Endothelial cell of umbilical vein (primary cell): ENCODE data around the gene HDAC10. TPM values are rescaled to one million over a fixed set of nuclear protein-coding genes. Genes with fewer than 3 reads are reported as not detected.

Experiments used
- BruUV-seq: library from RNA; stranded (reverse); fragments of 400-500 nt; replicated peaks from 2 replicates; lab custom pipeline; 2021; lab: Mats Ljungman, UMichigan
- CTCF ChIA-PET: fragments of 300-600, 350-600 bp; sonication (Branson Sonifier 250); formaldehyde crosslinking; loops from one replicate; lab custom pipeline; 2021; ENCODE audit warnings: antibody characterized with exemption, inconsistent platforms; lab: Charles Lee
- POLR2A ChIA-PET: fragments of 300-600, 350-600 bp; sonication (Branson Sonifier 250); formaldehyde crosslinking; loops from one replicate; lab custom pipeline; 2021; ENCODE audit warnings: antibody characterized with exemption, inconsistent platforms; lab: Charles Lee
- DNase-seq: peaks from one replicate; pipeline ENCODE4 v3.0.0-alpha.2; 2011; ENCODE audit warnings: low read depth, low spot score
- FAIRE-seq: peaks from 2 replicates; lab custom pipeline; 2011; peaks lifted over from hg19 to GRCh38; lab: Jason Lieb, UNC
- H2AFZ ChIP-seq: 2 replicates; pipeline ENCODE4 v1.6.0; 2012; ENCODE audit warnings: low read depth, low read length, control low read depth, inconsistent platforms
- H3K27ac ChIP-seq: 2 replicates; pipeline ENCODE4 v1.5.1; 2011; ENCODE audit warnings: low read depth, mild to moderate bottlenecking, control low read depth, low read length, moderate library complexity; ENCODE audit not compliant: insufficient read depth
- H3K27me3 ChIP-seq, 2 experiments: 2 replicates each; pipeline versions ENCODE4 v1.6.0 to v1.6.1; 2011; ENCODE audit warnings: low read length in 2 of 2, mixed read lengths in 1 of 2; ENCODE audit not compliant: control insufficient read depth in 2 of 2, insufficient read depth in 2 of 2
- H3K36me3 ChIP-seq, 2 experiments: 2 replicates in 1 of 2; 3 replicates in 1 of 2; pipeline ENCODE4 v1.5.1; 2011; ENCODE audit warnings: low read length in 2 of 2, mild to moderate bottlenecking in 1 of 2, moderate library complexity in 1 of 2; ENCODE audit not compliant: control insufficient read depth in 2 of 2, insufficient read depth in 2 of 2; ENCODE audit errors: extremely low read depth in 1 of 2
- H3K4me1 ChIP-seq: 3 replicates; pipeline ENCODE4 v1.5.1; 2011; ENCODE audit warnings: mild to moderate bottlenecking, low read length; ENCODE audit not compliant: control insufficient read depth, insufficient read depth; ENCODE audit errors: extremely low read depth
- H3K4me2 ChIP-seq: 2 replicates; pipeline ENCODE4 v1.6.1; 2011; ENCODE audit warnings: low read length, control low read depth, mixed read lengths; ENCODE audit not compliant: insufficient read depth
- H3K4me3 ChIP-seq, 3 experiments: fragments of 200-600 bp in 1 of 3; sonication (generic), shearing (Covaris generic) in 1 of 3; replicated peaks in 1 of 3; 2 replicates each; pipeline ENCODE4 v1.5.1; 2011 to 2016; ENCODE audit warnings: control low read depth in 3 of 3, low read length in 3 of 3, mild to moderate bottlenecking in 2 of 3, inconsistent platforms in 1 of 3, low read depth in 1 of 3, moderate library complexity in 1 of 3; ENCODE audit not compliant: insufficient read depth in 1 of 3
- H3K79me2 ChIP-seq: 2 replicates; pipeline ENCODE4 v1.6.0; 2012; ENCODE audit warnings: low read length, inconsistent platforms; ENCODE audit not compliant: control insufficient read depth, insufficient read depth
- H3K9ac ChIP-seq: replicated peaks from 2 replicates; pipeline ENCODE3; 2011; ENCODE audit warnings: low read length, control low read depth; ENCODE audit not compliant: insufficient read depth; ENCODE audit errors: extremely low read depth
- H3K9me1 ChIP-seq: replicated peaks from 3 replicates; pipeline ENCODE4 v1.6.0; 2011; ENCODE audit warnings: mild to moderate bottlenecking, low read length; ENCODE audit not compliant: control insufficient read depth, insufficient read depth; ENCODE audit errors: extremely low read depth
- H3K9me3 ChIP-seq: replicated peaks from 2 replicates; pipeline ENCODE4 v1.5.1; 2012; ENCODE audit warnings: low read length, inconsistent platforms; ENCODE audit not compliant: control insufficient read depth, insufficient read depth
- H4K20me1 ChIP-seq: replicated peaks from 2 replicates; pipeline ENCODE3; 2011; ENCODE audit warnings: mild to moderate bottlenecking, low read length; ENCODE audit not compliant: control insufficient read depth, insufficient read depth; ENCODE audit errors: extremely low read depth
- CTCF ChIP-seq, 2 donors: IDR thresholded peaks; 1 replicate in 1 of 2; 2 replicates in 1 of 2; pipeline ENCODE4 v1.5.1; 2011; ENCODE audit warnings: low read length in 2 of 2, mild to moderate bottlenecking in 2 of 2, moderate library complexity in 2 of 2, control low read depth in 1 of 2, inconsistent platforms in 1 of 2, low read depth in 1 of 2; ENCODE audit not compliant: insufficient read depth in 1 of 2; ENCODE audit errors: extremely low read depth in 1 of 2
- EZH2 ChIP-seq: IDR thresholded peaks from 2 replicates; pipeline ENCODE4 v1.6.1; 2012; ENCODE audit warnings: borderline replicate concordance, low read depth, mild to moderate bottlenecking, moderate library complexity, low read length, inconsistent platforms; ENCODE audit not compliant: severe bottlenecking
- FOS ChIP-seq: IDR thresholded peaks from 2 replicates; pipeline ENCODE4 v1.6.1; 2011; ENCODE audit warnings: mild to moderate bottlenecking, low read length, moderate library complexity, borderline replicate concordance; ENCODE audit not compliant: insufficient read depth
- GATA2 ChIP-seq: IDR thresholded peaks from 2 replicates; pipeline ENCODE4 v1.7.0; 2011; ENCODE audit warnings: low read depth, mild to moderate bottlenecking, moderate library complexity, mixed read lengths, low read length; ENCODE audit not compliant: insufficient read length, insufficient read depth
- JUN ChIP-seq: IDR thresholded peaks from 2 replicates; pipeline ENCODE4 v1.6.1; 2011; ENCODE audit warnings: borderline replicate concordance, low read depth; ENCODE audit not compliant: insufficient read length, insufficient read depth
- MAX ChIP-seq: IDR thresholded peaks from 2 replicates; pipeline ENCODE4 v1.6.1; 2011; ENCODE audit not compliant: insufficient read depth, insufficient read length
- MYC ChIP-seq: IDR thresholded peaks from one replicate; pipeline ENCODE4 v1.6.1; 2011; ENCODE audit warnings: mild to moderate bottlenecking, low read depth, low read length
- POLR2A ChIP-seq: IDR thresholded peaks from 2 replicates; pipeline ENCODE4 v1.6.1; 2012; ENCODE audit warnings: low read depth, mild to moderate bottlenecking, control low read depth, low read length
- POLR2AphosphoS5 ChIP-seq: IDR thresholded peaks from 2 replicates; pipeline ENCODE4 v1.6.1; 2012; ENCODE audit warnings: low read depth, mild to moderate bottlenecking, control low read depth, low read length, moderate library complexity; ENCODE audit not compliant: insufficient read depth
- dilution Hi-C: fragments of 300-500 bp; cut with MboI; formaldehyde crosslinking; loops from one replicate; pipeline ENCODE4 v1.15.0; 2019; ENCODE audit warnings: low sequenced_read_pairs; ENCODE audit not compliant: extremely low pct_ligation_motif_present
- intact Hi-C: fragments of 100-400 bp; cut with micrococcal nuclease; formaldehyde crosslinking; loops from one replicate; pipeline ENCODE4 v1.10.0; 2022
- polyA plus RNA-seq, 4 experiments: library from polyadenylated mRNA; depleted of rRNA in 3 of 4; stranded (reverse) in 3 of 4; unstranded in 1 of 4; fragments of >200 nt; gene quantifications; 2 replicates each; pipeline versions ENCODE4 v1.2.1 to v1.2.3, GENCODE V29; 2011 to 2012; ENCODE audit warnings: missing spikeins in 1 of 4
- total RNA-seq: library from RNA; stranded (reverse); gene quantifications from 2 replicates; pipeline ENCODE4 v1.2.3, GENCODE V29; 2021

Gene HDAC10
- total and polyA plus RNA-seq, 2 donors (not counting 3 experiments of a cell fraction or from before 2014, with no cell fraction given), result 32.6 to 47.0 TPM

GRCh38 chr22:50256258-50256862 is 5.3 kb upstream of the HDAC10 start:
- intact Hi-C loops, result no loop called here
- TF ChIP-seq JUN (no peak), GATA2 (no peak), POLR2A (no peak), EZH2 (no peak), POLR2AphosphoS5 (no peak), FOS (no peak), CTCF (IDR thresholded peaks at IDR 0.05; ENCODE audit: extremely low read depth in 1 of 2, insufficient read depth in 1 of 2, low read depth in 1 of 2, low read length in 2 of 2) (no peak), MYC (no peak), MAX (no peak)
- CTCF ChIA-PET, result interaction anchor here (1.4 kb wide), 1 partner anchor 11 kb away, joined by 6 read pairs; no protein-coding TSS in a partner anchor

More at GRCh38 chr22:50256258-50256862, 5.3 kb upstream of the HDAC10 start:
- H3K79me2 ChIP-seq, result peaks cover 22% of the 10 kb centered on the region
- H3K9me1 ChIP-seq, result no peaks in the 10 kb centered on the region
- DNase-seq (no peak), FAIRE-seq (no peak)
- peaks cover 0 to 36% of the 10 kb centered on the region in 2 experiments for H3K36me3 ChIP-seq
- no peaks in the 10 kb centered on the region for H4K20me1 ChIP-seq
- POLR2A ChIA-PET, result no interaction called here
- no peak overlapping the region for H2AFZ ChIP-seq
- BruUV-seq, result no TSS peak
- H3K9ac ChIP-seq, result no peak overlapping the region
- H3K27ac ChIP-seq, result no peak overlapping the region
- H3K4me1 ChIP-seq, result peaks cover 10% of the 10 kb centered on the region
- dilution Hi-C loops, result no loop called here
- H3K4me3 ChIP-seq, result no peak overlapping the region
- no peaks in the 10 kb centered on the region for H3K9me3 ChIP-seq
- no peaks in the 10 kb centered on the region for H3K27me3 ChIP-seq
- no peak overlapping the region for H3K4me2 ChIP-seq
